Stimulated activated CD4-positive, alpha-beta T cell treated with anti-CD3 and anti-CD28 coated beads, Interleukin-1b, Interleukin-23, amount 100 ng/mL, for 4 hours (primary cell): ENCODE measurements around the gene TMEM207.

Experiments
- DNase-seq, 2 donors: peaks; one replicate each; pipeline ENCODE4 v3.0.0-alpha.2; 2020; ENCODE audit warnings: low read depth in 2 of 2

TMEM207 gene

DNA sequence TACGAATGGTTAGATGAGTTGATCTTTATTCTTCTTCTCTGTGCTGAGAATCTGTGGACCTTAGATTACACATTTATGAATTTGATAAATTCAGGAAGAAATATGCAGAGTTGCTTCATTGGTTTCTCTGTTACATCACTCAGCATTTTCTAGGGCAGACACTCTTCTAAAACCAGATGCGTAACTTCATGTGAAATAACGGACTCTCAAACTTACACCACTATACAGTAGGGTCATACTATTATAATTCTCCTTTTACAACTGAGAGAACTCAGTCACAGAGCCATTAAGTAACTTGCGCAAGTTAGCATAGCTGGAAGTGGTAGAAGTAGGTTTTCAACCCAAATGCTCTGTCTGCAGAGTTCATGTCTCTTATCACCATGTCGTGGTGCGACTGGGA is 5.7 kb downstream of the TMEM207 start:
- DNase-seq, result no peak

DNA sequence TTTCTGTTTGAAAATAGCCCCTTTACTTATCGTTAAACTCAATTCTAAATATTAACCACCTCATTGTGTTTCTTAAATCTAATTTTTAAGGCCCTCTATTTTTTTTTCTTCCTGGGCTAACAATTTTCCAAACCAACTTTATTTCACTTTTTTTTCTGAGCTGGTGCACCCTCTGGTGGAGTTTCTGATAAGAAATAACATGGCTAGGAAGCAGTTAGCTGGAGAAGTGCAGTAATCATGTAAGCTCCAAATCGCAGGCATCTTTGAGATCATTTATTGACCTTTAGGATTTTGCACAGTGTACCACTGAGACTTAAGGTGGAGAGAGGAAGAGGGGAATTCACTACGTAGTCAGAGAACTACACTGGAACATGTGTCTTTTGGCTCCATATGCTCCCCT is 6.4 kb downstream of the TMEM207 start:
- DNase-seq, result no peak

DNA sequence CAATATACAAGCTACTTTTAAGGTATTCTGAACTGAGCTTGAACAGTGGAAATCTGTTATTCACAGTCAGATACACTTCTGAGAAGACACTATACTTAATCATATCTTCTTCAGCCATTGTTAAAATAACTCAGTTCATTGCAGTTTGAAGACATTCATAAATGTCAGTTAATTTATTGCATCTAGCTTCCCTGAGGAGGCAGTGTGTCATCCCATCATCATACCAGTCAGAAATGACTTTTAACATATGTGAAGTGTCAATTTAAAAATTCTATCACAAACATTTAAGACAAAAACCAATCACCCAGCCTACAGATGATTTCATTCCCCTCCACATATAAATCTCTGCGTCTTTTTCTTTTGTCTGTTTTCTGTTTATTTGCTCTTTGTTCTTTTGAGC is 7.5 kb downstream of the TMEM207 start:
- no peak for DNase-seq

DNA sequence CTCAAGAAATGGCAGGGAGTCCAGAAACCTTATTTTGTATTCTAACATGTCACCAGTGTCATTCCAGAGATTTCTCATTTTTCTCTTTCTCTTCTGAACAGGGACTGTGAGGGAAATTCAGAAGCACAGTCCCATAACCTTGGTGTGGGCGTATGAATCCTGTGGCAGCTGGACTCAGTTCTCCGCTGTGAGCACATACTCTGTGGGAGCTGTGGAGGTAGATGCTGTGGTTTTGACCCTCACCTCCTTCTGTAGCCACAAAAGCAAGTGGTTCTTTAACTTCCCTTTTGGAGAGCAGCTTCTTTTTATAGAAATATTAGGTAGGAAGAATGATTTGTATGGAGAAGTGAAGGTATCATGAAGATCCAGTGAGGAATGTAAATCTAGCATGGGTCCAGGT is 13.4 kb downstream of the TMEM207 start:
- DNase-seq, result no peak

DNA sequence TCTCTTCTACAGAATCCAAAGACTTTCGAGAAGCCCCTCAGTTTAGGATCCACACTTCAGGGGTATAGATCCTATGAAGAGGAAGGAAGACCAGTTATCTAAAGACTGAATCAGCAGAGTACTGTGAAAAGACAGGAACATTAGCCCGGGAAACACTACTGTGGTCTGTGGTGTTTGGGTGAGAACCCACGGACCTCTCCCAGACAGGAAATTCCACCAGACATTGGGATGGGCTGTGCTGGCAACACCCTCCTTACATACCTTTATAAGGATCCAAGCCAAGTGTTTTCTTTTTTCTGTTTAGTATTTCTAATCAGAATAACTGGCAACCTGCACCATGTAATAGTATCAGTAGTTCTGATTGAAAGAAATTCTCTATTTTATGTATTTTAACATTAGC is 14.1 kb downstream of the TMEM207 start:
- no peak for DNase-seq

DNA sequence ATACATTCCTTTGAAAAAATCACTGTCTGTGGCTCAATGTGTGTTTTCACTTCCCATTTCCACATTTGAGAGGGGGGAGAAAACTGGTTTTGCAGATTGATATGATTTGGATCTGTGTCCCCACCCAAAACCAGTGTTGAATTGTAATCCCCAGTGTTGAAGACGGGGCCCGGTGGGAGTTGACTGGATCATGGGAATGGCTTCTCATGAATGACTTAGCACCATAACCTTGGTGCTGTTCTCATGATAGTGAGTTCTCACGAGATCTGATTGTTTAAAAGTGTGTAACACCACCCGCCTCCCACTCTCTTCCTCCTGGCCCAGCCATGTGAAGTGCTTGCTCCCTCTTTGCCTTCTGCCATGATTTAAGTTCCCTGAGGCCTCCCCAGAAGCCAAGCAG is 16.1 kb downstream of the TMEM207 start:
- no peak for DNase-seq

DNA sequence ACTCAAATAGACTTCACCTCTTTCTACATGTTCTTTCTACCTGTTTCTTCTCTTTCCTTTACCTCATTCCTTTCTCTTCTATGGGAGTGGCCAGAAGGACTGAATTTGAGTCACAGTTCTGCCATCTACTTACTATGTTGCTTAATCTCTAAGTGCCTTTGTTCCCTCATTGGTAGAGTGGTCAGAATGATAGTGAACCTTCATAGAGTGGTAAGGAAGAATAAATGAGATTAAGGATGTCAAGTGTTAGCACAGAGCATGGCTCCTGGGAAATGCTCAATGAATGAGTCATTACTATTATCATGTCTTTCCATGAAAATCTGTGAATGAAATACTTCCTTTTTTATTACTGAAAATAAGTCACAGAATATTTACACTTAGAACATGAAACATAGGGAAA is 17.5 kb downstream of the TMEM207 start:
- no peak for DNase-seq

DNA sequence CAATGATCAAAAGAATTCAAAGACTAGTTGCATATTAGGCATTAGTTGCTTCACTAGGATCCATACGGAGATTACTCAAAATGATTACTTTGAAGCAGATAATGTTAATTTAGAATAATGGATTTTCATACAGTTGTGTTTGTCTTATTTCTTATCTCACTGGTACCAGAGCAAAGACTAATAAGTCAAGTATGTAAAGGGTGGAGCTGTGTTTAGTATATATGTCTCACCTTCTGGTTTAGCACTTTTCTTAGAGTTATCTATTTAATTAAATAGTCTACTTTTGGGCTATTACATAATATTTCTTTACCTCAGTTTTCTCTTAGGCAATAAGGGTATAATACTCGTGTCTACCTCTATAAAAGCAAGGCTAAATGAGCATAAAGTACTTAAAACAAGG is 18.8 kb downstream of the TMEM207 start:
- no peak for DNase-seq

DNA sequence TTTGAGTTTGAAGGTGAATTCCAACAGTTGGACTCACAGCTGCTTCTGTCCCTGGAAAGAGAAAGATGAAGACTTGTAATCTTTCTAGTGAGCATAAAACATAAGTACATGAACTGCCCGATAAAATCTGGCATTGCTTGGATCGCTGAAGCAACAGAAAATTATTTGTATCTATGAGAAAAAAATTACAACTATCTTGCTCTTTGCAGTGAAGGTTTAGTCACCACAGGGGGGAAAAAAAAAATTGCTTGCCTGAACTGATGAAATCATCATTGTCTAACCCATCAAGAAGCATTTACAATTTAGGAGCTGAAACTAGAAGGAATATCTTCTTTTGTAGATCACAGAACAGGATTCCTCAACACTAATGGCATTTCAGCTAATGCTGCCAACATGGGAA is 20.0 kb downstream of the TMEM207 start:
- DNase-seq, result no peak

DNA sequence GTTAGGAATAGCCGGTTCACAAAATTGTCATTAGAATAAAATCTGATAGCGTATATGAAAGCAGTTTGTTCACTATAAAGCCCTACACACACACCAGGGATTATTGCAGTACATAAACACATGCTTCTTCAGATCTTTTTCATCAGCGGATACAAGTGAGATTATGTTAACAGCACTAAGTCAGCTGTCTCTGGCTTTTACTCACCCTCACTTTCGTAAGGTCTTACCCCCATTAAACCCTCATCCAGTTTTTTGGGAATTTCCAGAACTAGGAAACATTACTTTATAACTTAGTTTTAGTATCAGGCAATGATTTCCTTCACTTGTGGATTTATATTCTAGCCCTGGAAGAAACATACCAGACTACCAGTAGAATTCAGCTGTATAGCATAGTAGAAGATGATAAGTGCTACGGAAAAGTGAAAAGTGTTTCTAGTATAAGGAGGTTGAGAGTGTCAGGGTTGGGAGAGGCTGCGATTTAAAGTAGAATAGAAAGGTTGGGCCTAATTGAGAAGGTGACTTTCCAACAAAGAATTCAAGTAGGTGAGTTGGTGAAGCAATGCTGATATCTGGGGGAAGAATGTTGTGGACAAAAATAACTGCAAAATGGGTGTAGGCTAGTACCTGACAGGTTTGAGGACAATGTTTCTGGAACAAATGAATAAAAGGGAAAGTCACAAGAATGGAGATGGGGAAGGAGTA is 22.7 kb downstream of the TMEM207 start:
- DNase-seq, result no peak

DNA sequence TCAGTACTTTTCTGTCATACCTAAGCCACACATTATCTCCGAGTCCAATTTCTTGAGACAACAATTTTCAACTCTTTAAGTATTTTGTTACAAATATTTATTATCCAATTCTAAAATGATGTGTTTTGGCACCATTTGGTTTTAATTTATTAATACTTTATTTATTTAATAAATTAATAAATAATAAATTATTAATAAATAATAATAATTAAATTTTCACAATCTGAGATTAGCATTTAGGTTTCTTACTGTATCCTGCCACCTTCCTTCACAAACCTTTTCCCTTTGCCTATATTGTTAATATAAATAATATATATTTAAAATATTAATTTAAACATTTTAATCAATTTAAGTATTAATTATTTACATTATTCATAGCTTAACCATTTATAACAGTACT is 23.9 kb downstream of the TMEM207 start:
- no peak for DNase-seq

DNA sequence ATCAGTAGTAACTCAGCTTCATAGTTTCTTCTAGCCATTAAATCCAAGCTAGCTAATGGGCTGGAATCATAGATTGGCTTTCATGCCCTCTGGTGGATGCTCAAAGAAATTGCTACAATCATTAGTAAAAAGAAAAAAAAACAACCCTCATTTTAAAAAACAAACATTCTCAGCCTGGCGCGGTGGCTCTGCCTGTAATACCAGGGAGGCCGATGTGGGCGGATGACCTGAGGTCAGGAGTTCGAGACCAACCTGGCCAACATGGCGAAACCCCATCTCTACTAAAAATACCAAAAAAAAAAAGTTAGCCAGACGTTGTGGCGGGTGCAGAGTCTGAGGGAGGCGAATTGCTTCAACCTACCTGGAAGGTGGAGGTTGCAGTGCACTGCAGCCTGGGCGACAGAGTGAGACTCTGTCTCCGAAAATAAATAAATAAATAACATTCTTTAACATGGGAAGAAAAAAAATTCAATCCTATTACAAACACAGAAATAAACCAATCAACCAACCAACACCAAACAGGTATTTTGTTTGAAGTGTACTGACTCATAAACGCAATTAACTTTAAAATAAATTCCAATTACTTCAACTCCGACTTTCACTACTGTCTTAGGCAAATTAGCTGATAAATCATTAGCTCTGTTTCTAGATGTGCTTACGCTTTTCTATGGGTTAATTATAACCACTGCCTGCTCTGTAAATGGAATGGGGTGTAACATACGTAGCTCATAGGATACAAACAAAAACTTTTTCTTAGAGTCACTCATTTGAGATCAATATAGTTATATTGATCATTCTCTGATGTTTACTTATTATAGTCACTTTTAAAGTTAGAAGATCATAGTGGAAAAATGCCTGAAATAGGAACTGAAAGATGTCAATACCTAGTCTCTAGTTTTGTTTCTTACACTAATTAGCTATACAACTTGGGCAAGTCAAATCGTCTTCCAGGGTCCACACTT is 24.9 kb downstream of the TMEM207 start:
- peak; percentile 12 to 14 for DNase-seq

DNA sequence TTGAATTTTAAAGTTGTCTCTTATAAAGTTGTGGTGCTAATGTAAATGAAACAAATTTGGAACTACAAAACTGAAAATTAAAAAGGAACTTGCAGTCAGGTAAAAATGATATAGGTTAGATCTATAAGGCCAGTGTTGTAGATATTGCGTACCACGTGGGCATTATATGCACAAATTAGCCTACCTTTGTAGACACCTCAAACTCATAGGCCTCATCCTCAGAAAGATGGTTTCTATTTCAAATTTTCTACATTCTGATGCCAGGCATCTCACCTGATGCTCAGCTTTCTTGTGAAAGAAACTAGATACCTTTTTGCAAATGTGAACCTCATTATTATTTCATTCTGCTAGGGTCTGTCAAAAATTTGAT is 25.6 kb downstream of the TMEM207 start:
- no peak for DNase-seq

DNA sequence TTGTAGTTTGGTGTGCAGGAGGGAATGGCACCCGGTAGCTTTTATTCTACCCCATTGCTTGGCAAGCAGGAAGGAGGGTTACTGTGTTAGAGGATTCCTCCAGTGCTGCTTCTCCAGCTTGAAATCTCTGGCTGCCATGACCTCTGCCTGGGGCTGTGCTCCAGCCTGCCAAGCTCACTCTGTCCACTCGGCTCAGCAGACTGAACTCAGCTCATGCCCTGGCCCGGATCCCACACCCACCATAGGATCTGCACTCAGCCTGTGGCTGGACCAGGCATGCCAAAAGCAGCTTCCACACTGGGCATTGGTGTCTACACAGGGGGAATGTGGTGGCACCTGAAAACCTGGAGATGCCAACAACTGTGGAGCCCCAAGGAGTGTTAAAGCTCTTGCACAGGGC is 35.4 kb downstream of the TMEM207 start:
- no peak for DNase-seq

DNA sequence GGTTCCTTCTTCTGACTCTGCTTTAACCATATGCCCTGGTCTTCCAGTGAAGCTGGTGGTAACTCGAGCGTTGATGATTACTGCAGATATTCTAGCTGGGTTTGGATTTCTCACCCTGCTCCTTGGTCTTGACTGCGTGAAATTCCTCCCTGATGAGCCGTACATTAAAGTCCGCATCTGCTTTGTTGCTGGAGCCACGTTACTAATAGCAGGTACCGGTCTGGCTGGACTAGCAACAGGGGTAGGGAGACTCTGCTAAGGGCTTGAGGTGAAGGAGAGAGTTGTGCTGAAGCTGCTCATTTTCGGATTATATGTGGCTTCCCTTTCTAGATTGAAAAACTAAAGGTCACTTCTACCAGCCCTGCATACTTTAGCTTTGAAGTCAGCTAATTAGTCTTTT is 45.0 kb downstream of the TMEM207 start:
- DNase-seq, result no peak

DNA sequence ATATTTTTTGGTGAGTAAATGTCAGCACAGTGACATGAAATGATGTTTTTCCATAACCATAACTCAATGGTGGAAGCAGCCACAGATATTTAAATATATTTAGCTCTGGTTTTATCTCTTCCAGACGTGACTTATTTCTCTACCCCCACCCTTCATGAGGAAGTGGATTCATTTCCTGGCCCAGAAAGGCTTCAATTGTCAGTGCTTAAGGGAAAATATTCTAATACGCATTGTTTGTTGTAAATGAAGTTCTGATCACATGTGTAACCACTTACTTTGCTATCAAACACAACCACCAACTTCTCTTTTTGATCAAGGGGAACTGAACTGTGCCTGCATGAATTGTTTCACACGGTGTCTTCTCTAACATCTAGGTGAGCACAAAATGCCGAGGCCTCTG is 47.7 kb downstream of the TMEM207 start:
- no peak for DNase-seq

DNA sequence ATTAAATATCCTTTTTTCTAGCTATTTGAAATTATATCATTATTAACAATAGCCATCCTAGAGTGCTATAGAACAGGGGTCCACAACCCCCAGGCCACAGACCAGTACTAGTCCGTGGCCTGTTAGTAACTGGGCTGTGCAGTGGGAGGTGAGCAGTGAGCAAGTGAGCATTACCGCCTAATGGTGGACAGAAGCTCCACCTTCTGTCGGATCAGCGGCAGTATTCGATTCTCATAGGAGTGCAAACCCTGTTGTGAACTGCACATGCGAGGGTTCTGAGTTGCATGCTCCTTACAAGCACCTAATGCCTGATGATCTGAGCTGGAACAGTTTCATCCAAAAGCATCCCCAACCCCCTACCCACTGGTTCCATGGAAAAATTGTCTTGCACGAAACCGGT is 50.0 kb downstream of the TMEM207 start:
- DNase-seq, result no peak

DNA sequence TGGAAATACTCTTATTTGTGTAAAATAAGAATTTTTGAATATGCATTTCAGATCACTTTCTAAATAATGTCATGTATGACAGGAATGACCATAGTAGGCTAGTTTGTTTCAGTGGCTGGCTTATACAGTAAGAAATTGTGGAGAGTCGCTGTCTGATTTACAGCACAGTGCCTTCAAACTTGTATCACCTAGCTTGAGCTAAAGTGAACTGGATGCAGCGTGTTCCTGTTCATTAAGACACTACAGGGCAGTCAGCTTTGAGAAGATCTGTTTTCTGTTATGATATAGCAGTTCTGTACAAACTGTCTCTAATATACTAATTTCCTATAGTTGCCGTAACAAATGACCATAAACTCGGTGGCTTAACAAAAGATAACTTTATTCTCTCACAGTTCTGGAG is 51.8 kb downstream of the TMEM207 start:
- no peak for DNase-seq

DNA sequence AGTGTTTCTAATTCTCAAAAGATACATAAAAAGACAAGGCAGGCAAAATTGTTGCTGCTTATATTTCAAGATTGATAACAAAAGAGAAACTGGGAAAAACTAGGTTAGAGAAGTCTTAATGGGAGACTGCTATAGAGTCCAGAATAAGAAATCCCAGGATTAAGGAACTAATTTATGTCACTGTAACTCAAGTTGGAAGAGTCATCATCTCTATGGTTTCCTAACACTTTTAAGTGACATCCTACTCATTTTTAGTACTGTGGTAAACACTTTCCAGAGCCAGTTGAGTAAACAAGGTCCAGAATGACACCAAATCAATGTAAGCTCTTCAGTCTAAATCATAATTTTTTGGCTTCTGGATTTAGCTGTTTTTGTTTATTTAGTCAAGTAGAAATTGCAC is 53.7 kb downstream of the TMEM207 start:
- no peak for DNase-seq

DNA sequence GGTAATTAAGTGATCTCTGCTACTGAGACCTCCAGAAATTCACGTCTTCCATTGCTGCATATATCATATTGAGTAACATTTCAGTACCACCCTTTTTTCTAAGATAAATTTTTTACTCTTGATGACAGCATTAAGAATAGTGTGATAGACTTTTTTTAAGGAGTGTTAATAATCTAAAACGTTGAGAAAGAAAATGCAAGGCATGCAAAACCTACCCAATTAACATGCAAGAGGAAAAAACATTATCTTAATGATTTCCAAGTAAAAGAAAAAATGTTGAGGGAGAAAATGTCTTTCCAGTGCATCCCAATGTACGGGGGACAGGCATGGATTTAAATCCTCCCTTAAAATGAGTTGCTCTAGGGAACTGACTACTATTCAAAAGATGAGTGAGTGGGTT is 61.0 kb downstream of the TMEM207 start:
- no peak for DNase-seq

DNA sequence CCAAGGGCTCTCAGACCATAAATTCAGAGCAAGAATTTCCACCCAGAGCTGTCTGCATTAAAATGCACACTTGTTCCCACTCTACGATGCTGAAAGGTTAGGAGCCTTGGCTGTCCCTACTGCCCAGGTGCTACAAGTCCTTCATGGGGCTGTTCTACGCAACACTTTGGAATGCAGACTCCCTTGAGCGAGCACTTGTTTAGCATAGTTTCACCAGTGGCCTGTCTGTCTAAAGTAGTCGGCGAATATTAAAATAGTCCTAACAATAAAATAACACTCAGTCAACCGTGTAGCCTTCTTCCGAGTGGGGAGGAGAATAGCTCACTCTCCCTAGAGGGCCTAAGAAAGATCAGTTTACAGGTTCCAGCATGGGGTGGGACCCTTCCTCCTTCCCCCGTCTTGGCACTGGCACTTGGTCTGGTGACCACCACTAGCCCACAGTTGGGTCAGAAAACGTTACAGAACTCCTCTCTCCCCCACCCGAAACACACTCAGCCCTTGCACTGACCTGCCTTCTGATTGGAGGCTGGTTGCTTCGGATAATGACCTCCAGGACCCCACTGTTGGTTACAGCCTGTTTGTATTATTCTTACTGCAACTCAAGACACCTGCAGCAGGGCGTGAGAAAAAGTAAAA is 62.0 kb downstream of the TMEM207 start, which contains the start of gene CLDN16:
Gene CLDN16 (plus strand): TSS at position 586 of the 636 bp plus-strand sequence. CDS start 167 bp downstream, outside the sequence.
- DNase-seq, result no peak
